MV-4-11 (cell line): ENCODE data around the gene GULP1.
"Not testable (repeated sequence)": the region's sequence is repeated elsewhere in the genome, so short reads cannot be mapped to it uniquely, and the experiment has no call there.

Experiments used
- DNase-seq: peaks from one replicate; lab custom pipeline; 2025; lab: John Stamatoyannopoulos, UW

The GULP1 gene

GRCh38 chr2:188415754-188416083 is 124.0 kb downstream of the GULP1 start:
- DNase-seq, result no peak

DNA sequence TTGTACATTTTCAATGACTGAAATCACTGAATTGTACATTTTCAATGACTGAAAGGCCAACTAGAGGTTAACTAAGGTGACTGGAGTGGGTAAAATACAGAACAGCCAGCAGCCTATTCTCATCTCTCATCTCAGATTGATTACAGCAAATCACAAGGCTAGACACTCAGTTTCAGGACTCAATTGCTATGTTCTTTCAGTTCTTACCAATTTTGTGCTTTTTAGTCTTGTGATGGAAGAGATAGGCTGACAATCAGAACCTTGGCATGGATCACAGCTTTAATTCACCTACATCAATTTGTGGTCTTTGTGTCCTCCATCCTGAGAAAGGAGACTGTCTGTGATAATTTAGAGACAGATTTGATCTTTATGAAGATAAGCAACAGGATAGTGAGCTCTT is 124.7 kb downstream of the GULP1 start:
- DNase-seq, result no peak

DNA sequence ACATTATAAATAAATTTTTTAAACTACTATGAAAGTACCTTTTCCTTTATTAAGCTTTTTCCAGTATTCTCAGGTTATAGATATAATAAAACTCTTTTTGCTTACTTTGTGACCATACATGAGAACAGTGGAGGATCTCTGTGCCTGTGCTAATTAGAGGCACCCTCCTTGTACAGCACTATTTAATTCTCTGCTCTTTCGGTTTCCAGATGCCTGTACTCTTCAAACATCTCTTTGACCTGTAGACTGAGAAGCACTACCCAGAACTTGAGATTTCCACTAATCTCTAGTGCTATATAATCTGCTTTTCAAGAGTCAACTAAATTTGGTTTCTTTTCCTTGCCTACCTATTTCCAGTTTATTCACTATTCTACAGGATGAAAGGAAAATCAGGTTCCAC is 131.1 kb downstream of the GULP1 start:
- DNase-seq, result no peak

DNA sequence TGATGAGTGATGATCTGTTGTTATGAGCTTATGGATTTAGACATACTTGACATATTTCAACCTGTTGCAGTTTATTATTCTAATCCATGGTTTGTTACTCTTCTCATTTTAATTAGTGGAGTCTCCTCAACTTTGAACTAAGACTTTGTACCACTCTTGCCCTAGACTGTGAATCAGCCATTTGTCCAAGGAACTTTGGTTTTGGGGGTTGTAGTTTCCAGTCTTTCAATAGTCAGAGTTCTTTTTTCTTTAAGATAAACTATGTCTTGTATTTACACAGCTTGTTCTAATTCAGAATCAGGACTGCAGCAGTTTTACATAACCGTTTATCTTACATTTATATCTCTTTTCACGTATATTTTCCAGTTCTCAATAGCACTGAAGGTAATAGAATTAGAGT is 133.6 kb downstream of the GULP1 start:
- DNase-seq, result no peak

GRCh38 chr2:188426121-188426520 is 134.4 kb downstream of the GULP1 start:
- DNase-seq, result no peak

- DNase-seq, result no peak
Measured at GRCh38 chr2:188430705-188431104, 139.0 kb downstream of the GULP1 start.

GRCh38 chr2:188434018-188434417 is 142.3 kb downstream of the GULP1 start:
- no peak for DNase-seq

DNA sequence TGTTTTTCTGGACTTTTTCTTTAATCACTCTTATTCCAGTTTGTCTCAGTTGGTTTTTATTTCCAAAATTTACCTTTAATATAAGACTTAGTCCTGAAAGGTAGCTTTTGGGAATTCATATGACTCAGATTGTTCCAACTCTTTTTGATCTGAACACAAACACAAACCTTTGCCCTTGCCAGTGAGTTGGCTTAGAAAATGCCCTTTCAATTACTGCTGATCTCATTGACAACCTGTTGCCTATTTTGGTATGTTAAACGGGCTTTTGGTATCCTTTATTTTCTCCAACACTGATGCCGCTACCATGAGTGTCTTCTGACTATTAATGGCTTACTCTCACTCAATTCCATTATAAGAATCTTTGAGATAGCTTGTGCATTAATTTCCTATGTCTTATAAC is 143.4 kb downstream of the GULP1 start:
- DNase-seq, result no peak

DNA sequence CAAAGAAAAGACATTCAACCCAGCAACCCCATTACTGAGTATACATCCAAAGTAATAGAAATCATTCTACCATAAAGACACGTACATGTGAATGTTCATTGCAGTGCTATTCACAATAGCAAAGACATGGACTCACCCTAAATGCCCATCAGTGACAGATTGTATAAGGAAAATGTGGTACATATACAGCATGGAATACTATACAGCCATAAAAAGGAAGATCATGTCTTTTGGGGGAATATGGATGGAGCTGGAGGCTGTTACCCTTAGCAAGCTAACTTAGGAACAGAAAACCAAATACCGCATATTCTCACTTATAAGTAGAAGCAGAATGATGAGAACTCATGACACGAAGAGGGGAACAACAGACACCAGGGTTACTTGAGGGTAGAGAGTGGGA is 145.9 kb downstream of the GULP1 start:
- DNase-seq, result no peak

DNA sequence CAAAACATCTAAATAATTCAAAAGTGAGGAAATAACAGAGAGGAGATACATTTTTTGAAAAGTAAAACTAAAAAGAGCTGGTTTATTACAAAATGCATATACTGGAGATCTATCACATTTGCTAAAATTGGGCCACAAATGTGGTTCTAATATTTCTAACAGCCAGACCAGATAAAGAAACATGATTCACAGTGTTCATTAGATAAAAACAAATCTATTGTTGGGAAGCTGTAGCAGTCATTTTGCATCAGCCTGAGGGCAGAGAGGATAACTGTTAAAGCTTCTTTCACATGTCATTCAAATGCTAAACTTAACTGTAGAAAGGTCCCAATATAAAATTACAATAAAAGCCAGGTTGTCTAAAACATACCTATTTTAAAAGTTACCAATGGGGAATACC is 148.3 kb downstream of the GULP1 start:
- DNase-seq, result no peak

- no peak for DNase-seq
Measured at GRCh38 chr2:188440849-188441248, 149.2 kb downstream of the GULP1 start.

GRCh38 chr2:188441288-188441947 is 149.7 kb downstream of the GULP1 start:
- no peak for DNase-seq

DNA sequence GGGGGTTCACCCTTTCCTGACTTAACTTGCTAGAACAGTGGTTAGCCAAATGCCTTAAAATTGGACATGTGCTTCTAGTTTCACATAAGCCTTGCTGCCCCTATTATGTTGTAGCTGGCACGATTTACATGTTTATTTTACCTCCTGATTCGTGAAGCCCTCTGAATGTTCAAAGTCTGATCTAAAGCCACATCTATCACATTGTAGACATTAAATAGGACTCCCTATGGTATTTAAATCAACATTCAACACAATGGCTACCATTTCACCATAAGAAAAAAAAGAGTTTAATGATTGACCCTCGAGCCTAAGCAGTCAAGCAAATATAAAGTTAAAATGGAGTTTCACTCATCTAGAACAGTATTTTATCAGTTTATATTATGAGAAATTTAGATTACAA is 151.5 kb downstream of the GULP1 start:
- DNase-seq, result no peak

DNA sequence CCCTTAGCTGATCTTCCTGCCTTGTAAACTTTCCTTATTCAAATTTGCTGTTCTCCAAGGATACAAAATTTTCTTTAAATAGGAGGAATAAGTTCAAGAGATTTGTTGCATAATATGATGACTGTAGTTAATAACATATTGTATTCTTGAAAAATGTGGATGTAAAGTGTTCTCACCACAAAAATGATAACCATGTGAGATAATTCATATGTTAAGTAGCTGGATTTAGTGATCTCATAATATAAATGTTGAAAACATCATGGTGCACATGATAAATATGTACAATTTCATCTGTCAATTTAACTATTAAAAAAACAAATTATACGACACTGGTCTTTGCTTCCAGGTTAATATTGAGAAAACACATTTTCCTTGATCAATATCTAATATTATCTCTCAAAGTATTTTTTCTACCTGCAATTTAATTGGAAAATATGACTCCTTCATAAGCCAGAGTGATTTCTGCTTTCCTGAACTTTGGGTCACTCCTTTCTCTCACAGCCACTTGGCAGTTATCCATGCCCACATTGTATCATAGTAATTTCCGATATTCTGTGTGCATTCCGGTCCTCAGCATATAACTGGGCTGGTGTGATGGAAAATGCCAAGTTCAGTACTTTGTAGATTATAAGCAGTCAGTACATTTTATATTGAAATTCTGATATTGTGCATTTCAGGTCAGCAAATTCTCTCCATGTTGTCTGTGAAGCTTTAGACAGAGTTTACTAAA is 152.6 kb downstream of the GULP1 start:
- no peak for DNase-seq

- DNase-seq, result no peak
Measured at GRCh38 chr2:188449561-188449960, 157.9 kb downstream of the GULP1 start.

DNA sequence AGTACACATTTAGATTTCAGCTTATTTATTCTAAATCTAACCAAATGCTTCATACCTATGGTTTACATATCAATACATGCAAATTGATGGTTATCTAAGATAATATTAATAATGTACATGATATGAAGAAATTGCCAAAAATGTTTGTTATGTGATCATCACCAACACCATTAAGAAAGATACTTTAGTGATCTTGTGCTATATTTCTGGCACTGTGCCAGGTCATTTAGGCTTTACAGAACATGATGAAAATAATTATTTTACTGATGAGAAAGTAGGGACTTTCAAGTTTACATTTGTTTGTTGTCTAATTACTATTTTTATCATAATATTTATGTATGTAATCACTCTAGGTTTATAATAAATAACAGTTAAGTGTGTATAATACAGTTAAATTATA is 158.3 kb downstream of the GULP1 start:
- no peak for DNase-seq

DNA sequence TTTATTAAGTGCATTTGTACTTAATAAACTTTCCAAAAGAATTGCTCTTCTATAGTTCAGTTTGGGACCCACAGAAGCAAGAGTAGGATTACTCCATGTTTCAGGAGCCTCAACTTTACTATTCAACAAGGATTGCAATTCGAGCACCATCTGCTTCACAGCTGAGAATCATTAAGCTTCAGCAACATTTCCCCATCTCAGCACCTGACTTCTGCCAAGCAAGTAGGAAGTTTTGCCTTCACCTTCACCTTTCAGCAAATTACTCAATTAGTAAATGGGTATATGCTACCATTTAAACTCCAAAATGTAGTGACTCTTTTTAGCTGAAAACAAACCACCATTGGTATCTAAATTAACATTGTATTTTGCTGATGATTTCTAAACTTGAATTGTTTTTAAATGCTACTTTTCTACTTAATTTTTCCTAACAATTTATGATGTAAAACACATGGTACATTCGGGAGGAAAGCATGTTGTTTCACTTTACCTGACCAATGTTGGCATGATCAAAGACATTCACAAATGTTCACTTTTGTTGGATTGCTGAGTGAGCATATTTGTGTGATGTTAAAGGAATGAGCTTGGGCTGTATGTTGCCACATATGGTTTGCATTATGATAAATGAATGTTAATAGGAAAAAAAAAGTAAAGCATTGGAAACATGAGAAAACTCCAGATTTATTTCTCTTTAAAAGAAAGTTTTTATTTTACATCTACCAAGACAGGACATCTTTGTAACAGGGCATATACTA is 159.2 kb downstream of the GULP1 start:
- DNase-seq, result no peak

DNA sequence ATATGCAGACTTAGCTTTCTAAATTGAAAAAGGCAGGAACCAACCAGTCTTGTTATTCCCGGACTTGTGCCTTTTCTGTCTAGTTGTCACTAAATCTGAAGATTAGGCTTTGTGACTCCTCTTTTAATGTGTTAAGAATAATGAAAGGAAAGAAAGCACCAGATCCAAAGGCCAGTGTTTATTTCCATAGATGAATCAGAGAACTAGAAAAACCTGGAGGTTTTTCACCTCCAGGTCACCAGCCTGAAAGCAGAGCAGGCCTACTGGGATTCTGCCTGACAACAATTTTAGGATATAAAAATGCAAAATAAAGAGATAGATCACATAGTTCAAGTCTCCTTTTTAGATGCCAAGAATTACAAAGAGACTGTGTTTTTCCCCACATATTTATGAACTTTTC is 160.4 kb downstream of the GULP1 start:
- no peak for DNase-seq

GRCh38 chr2:188456114-188456909 is 164.6 kb downstream of the GULP1 start:
- DNase-seq, result no peak

GRCh38 chr2:188459061-188459460 is 167.4 kb downstream of the GULP1 start:
- DNase-seq, result no peak

GRCh38 chr2:188466078-188466477 is 174.4 kb downstream of the GULP1 start:
- not testable (repeated sequence) for DNase-seq

- no peak for DNase-seq
Measured at GRCh38 chr2:188466761-188467160, 175.1 kb downstream of the GULP1 start.

DNA sequence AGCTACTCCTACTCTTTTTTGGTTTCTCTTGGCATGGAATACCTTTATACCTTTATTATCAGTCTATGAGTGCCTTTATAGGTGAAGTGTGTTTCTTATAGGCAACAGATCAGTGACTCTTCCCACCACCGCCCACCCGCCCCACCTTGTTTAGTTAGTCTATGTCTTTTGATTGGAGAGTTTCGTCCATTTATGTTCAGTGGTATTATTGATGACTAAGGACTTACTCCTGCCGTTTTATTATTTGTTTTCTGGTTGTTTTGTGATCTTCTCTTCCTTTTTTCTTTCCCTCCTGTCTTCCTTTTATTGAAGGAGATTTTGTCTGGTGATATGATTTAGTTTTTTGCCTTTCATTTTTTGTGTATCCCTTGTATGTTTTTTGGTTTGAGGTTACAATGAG is 179.5 kb downstream of the GULP1 start:
- no peak for DNase-seq
